Lower leg skin (tissue), 4 donors: Measurements from ENCODE around the gene DGLUCY. TPM values are rescaled to one million over a fixed set of nuclear protein-coding genes. Genes with fewer than 3 reads are reported as not detected.
"Not testable (repeated sequence)": the region's sequence is repeated elsewhere in the genome, so short reads cannot be mapped to it uniquely, and the experiment has no call there.

ENCODE experiments used
- DNase-seq, 2 donors: peaks; one replicate each; pipeline ENCODE4 v3.0.0-alpha.2; 2019; ENCODE audit warnings: low spot score in 2 of 2
- H3K4me3 ChIP-seq: fragments of 200-600 bp; sonication (generic); 2 replicates; pipeline ENCODE4 v1.5.1; 2017; ENCODE audit warnings: mild to moderate bottlenecking, low read depth; ENCODE audit not compliant: poor library complexity, severe bottlenecking
- CTCF ChIP-seq, 3 donors: fragments of 450-650 bp; IDR thresholded peaks; one replicate each; pipeline ENCODE4 v1.5.1; 2016; ENCODE audit warnings: antibody characterized with exemption in 3 of 3, mild to moderate bottlenecking in 3 of 3, moderate library complexity in 2 of 3
- POLR2A ChIP-seq, 2 donors: fragments of 450-650 bp; IDR thresholded peaks; one replicate each; pipeline ENCODE4 v1.6.1; 2016 to 2017; ENCODE audit warnings: antibody characterized with exemption in 2 of 2, mild to moderate bottlenecking in 1 of 2, moderate library complexity in 1 of 2
- WGBS, 2 donors: methylation state at CpG; one replicate each; pipeline ENCODE4 v1.1.5; 2018; 5-methylcytosine and 5-hydroxymethylcytosine counted together
- intact Hi-C: fragments of 100-400 bp; cut with DNase I; formaldehyde crosslinking; loops from one replicate; pipeline ENCODE4 v1.15.0; 2023; ENCODE audit warnings: low total_unique reads
- total RNA-seq, 4 donors: library from RNA; depleted of rRNA; stranded (reverse); fragments of >200 nt; gene quantifications; one replicate each; pipeline ENCODE4 v1.1.0, GENCODE V29; 2016

DGLUCY gene
- total RNA-seq, 4 donors from 2014 or later = 27.8 to 65.0 (median 61.3) TPM

- WGBS, 2 donors = 89 to 93% methylated on average over 8 of the region's 8 CpGs
- TF ChIP-seq CTCF (IDR thresholded peaks at IDR 0.05) = no peak
- no peak for TF ChIP-seq POLR2A (IDR thresholded peaks at IDR 0.05)
- no peak for DNase-seq
- intact Hi-C loops = no loop called here
- H3K4me3 ChIP-seq = no peak overlapping the region
Observed at GRCh38 chr14:91095178-91095577, 18.7 kb upstream of the DGLUCY start.

DNA sequence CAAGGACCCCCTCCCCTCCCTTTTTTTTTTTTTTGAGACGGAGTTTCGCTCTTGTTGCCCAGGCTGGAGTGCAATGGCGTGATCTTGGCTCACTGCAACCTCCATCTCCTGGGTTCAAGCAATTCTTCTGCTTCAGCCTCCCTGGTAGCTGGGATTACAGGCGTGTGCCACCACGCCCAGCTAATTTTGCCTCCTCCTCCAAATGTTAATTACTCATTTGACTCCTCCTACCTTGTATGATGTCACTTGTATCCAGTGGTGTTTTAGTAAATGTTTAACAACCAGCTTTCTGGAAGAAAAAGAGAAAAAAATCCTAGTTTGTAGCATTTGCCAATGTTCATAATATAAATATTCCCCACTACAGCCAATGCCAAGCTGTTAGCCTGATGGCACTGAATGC, 16.2 kb upstream of the DGLUCY start:
- 91 to 95% methylated on average over 5 of the region's 5 CpGs for WGBS, 2 donors
- H3K4me3 ChIP-seq, intact Hi-C loops, DNase-seq: not testable (repeated sequence)

GRCh38 chr14:91098591-91098990, 15.3 kb upstream of the DGLUCY start:
- 65 to 69% methylated on average over 3 of the region's 3 CpGs for WGBS, 2 donors

DNA sequence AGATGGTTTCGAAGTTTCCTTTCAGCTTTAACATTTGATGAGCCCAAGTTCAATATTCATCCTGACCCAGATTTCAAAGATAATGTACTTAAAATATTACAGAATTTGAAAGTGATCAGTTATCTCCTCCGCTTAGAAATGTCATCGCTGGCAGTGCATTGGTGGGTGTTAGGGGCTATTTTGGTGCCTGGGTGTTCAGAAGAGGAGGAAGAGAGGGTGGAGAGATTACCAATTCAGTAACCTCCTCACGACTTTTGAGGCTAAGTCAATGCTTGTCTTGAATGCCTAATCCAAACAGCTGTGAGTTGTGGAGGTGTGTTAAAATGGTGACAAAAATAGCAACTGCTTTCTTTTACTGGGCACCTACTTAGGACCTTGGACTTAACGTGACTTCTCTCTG, 13.8 kb upstream of the DGLUCY start:
- intact Hi-C loops = no loop called here
- no peak for DNase-seq
- H3K4me3 ChIP-seq = no peak overlapping the region
- WGBS, 2 donors = 91 to 94% methylated on average over 5 of the region's 5 CpGs
- TF ChIP-seq CTCF (IDR thresholded peaks at IDR 0.05) = no peak
- TF ChIP-seq POLR2A (IDR thresholded peaks at IDR 0.05) = no peak

More at GRCh38 chr14:91098591-91098990, 15.3 kb upstream of the DGLUCY start:
- no peak for DNase-seq
- intact Hi-C loops = no loop called here
- H3K4me3 ChIP-seq = no peak overlapping the region
- TF ChIP-seq POLR2A (IDR thresholded peaks at IDR 0.05) = no peak
- TF ChIP-seq CTCF (IDR thresholded peaks at IDR 0.05) = no peak

- intact Hi-C loops = no loop called here
- 61 to 67% methylated on average over 8 of the region's 8 CpGs for WGBS, 2 donors
- H3K4me3 ChIP-seq = no peak overlapping the region
- no peak for DNase-seq
- TF ChIP-seq CTCF (IDR thresholded peaks at IDR 0.05) (no peak), POLR2A (IDR thresholded peaks at IDR 0.05) (no peak)
Observed at GRCh38 chr14:91103116-91103515, 10.8 kb upstream of the DGLUCY start.

GRCh38 chr14:91108941-91109611, 4.8 kb upstream of the DGLUCY start:
- no peak overlapping the region for H3K4me3 ChIP-seq
- no peak for TF ChIP-seq CTCF (IDR thresholded peaks at IDR 0.05)
- no peak for TF ChIP-seq POLR2A (IDR thresholded peaks at IDR 0.05)
- DNase-seq = peak in 1 of 2 donors; percentile 30
- intact Hi-C loops = no loop called here
- WGBS, 2 donors = 41 to 63% methylated on average over 7 of the region's 7 CpGs
